Suprapubic skin (tissue), 3 donors: ENCODE data around the gene ANKRD34A.

Experiments
- EP300 ChIP-seq: sonication (generic); formaldehyde crosslinking; IDR thresholded peaks from one replicate; pipeline ENCODE4 v1.6.1; 2017; ENCODE audit warnings: antibody characterized with exemption
- POLR2A ChIP-seq, 2 donors: fragments of 450-650 bp; IDR thresholded peaks; one replicate each; pipeline ENCODE4 v1.6.1; 2017; ENCODE audit warnings: antibody characterized with exemption in 2 of 2, mild to moderate bottlenecking in 2 of 2, moderate library complexity in 2 of 2
- TF ChIP-seq, protein P1 (sequence below), 2 donors: fragments of 200-600 bp in 1 of 2; fragments of 450-650 bp in 1 of 2; sonication (generic) in 1 of 2; IDR thresholded peaks; one replicate each; pipeline ENCODE4 v1.5.1; 2016 to 2019; ENCODE audit warnings: antibody characterized with exemption in 2 of 2, mild to moderate bottlenecking in 1 of 2, moderate library complexity in 1 of 2

DNA sequence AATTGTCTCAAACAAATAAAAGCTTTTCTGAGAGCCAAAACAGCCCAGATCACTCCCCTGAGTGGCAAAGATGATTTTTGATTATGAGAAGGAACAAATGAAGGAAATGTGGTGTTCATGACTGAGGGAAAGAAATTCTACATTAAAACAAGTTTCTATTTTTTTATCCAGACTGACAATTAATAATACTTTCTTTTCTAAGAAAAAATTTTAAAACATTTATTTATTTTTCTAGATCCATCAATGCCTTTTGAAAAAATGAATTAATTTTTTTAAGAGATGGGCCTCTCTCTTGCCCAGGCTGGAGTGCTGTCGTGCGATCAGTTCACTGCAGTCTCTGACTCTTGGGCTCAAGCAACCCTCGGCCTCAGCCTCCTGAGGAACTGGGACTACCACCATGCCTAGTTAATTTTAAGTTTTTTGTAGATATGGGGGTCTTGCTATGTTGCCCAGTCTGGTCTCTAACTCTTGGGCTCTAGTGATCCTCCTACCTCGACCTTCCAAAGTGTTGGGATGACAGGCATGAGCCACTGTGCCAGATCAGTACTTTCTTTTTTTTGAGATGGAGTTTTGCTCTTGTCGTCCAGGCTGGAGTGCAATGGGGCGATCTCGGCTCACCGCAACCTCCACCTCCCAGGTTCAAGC is 43.2 kb upstream of the ANKRD34A start:
- TF ChIP-seq, protein P1, sequence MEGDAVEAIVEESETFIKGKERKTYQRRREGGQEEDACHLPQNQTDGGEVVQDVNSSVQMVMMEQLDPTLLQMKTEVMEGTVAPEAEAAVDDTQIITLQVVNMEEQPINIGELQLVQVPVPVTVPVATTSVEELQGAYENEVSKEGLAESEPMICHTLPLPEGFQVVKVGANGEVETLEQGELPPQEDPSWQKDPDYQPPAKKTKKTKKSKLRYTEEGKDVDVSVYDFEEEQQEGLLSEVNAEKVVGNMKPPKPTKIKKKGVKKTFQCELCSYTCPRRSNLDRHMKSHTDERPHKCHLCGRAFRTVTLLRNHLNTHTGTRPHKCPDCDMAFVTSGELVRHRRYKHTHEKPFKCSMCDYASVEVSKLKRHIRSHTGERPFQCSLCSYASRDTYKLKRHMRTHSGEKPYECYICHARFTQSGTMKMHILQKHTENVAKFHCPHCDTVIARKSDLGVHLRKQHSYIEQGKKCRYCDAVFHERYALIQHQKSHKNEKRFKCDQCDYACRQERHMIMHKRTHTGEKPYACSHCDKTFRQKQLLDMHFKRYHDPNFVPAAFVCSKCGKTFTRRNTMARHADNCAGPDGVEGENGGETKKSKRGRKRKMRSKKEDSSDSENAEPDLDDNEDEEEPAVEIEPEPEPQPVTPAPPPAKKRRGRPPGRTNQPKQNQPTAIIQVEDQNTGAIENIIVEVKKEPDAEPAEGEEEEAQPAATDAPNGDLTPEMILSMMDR (IDR thresholded peaks at IDR 0.05), result no peak
- TF ChIP-seq POLR2A (IDR thresholded peaks at IDR 0.05) (no peak), EP300 (no peak)
